Measurements from ENCODE around the gene PDE6C. TPM values are rescaled to one million over a fixed set of nuclear protein-coding genes. Genes with fewer than 3 reads are reported as not detected.

The PDE6C gene
- polyA plus RNA-seq, 1 donor, result 2.2 TPM

DNA sequence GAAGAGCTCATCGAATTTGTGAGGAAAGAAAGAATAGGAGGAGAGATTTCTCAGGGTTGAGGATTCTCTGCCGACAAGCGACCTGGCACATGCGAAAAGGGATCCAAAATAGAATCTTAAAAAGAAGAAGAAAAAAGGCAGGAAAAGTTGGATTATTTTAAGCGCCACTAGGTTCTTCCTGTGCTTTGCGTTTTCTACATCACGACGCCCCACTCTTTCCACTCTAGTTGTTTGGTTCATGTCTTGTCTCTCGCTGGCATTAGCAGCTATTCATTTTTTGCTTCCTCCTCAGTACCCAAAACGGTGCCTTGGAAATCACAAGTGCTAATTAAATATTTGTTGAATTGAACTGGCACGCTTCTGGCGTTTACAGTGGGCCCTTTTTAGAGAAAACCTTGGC lies 90.7 kb downstream of the PDE6C start:
- no peak for DNase-seq

DNA sequence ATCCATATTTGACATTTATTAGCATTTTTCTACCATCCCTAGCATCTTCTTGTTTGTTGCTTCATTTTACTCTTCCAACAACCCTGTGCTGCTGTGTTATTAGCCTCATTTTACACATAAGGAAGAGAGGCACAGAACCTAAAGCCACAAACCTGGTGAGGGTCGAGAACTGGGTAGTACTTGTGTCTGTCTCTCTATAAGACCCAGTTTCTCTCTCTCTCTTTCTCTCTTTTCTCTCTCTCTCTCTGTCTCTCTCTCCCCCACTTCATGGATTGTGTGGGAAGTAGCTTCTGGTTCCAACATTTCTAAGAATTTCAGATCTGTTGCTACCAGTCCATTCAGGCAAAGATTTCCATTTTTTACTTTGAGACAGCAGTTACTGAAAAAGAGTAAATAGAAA lies 91.5 kb downstream of the PDE6C start:
- DNase-seq, result no peak

DNA sequence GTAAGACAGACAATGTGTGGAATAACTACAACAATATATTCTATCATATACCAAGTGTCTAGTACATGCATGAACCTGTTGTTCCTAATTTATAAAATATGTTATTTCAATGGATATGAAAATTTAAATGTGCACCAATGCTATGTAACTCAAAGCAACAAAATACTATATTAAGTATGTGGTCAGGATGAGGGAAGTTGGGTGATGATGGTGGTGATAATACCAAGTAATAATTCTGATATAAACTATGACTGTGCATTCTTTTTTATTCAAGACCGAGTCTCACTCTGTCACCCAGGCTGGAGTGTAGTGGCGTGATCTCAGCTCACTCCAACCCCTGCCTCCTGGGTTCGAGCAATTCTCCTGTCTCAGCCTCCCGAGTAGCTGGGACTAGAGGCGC lies 92.1 kb downstream of the PDE6C start:
- no peak for DNase-seq

DNA sequence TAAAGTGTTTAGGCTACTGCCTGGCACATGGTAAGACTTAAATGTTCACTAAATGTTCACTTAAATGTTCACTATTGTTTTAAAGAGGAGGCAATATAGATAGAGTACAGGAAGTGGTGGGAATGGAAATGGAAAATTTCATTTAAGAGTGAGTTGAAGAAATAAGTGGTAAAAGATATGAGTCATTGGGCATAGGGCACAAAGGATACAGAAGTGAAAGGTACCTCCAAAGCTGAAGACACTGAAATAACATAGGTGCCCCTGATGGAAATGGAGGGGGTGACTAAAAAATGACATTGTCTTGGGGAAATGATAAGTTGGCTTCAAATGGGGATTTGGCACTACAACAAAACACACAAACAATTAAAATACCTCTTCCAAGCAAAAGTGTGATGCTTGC lies 95.3 kb downstream of the PDE6C start:
- DNase-seq, result no peak

DNA sequence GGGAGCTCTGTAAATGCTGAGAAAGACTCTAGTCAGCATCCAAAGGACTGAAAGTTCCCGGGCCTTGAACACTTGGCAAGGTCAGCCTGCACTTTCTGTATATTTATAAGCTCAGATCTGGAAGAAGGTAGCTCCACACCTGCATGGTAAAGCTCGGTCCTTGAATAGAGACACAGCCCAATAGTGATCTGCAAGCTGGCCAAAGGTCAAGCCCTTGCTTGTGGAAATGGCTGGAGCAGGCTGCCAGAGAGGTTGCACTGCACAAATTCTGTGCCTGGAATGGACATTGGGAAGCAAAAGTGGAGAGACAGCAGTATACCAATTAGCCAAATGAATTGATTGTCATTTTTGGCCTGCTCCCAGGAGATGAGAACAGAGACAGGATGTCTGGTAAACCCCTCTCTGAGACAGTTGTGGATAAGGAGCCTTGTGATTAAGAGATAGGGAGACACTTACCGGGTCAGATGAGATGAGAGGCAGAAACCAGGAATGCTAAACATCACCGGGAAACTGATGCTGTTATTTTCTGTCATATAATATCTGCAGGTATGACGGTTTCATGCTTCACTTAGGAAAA lies 98.1 kb downstream of the PDE6C start:
- DNase-seq, result no peak

DNA sequence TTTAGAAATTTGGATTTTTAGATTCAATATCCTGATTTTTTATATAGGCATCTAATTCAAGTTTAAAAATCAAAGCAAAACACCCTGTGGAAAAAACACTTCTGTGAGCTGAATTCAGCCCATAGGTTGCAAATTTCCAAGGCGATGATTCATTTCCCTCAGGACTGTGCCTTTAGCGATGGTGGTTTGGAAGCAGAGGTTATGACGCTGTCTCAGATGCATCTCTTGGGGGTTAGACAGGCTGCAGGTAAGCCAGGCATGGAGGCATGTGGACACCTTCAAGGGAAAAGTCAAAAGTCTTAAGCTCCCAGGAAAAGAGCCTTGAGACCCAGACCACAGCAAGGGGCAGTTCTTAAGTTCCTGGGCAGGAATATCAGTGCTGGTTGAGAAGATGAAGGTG lies 99.6 kb downstream of the PDE6C start:
- DNase-seq, result no peak

DNA sequence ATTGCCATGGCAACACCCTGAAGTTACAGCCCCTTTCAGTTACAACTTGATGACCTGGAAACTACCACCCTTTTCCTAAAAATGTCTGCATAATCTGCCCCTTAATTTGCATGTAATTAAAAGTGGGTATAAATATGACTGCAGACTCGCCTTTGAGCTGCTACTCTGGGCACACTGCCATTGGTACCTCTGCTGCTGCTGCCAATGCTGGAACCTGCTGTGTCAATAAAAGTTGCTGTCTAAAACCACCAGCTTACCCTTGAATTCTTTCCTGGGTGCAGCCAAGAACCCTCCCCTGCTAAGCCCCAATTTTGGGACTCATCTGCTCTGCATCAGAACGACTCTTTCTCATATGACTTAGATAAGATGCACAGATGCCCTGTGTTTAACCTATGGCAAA lies 100.3 kb downstream of the PDE6C start:
- DNase-seq, result no peak

DNA sequence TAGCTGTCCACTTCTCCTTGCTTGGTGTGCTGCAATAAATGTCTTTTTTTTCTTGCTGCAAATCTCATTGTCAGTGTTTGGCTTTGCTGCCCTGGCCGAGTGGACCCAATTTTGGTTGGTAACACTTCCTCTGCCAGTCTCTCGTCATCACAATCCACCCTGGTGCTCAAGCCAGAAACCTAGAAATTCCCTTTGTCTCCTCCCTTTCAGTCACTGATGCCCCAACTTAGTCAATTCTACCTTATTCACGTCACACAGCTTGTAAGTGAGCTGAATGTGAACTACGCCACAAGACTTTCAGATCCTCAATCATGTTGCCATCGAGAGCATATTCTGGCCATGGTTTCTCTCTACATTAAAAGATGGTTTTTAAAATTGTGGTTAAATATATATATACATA lies 103.0 kb downstream of the PDE6C start:
- DNase-seq, result no peak

Other genes starting within 250 kb of the PDE6C start
- 29.2 TPM for gene MYOF, start 130.2 kb upstream of the PDE6C start, polyA plus RNA-seq (ENCODE audit: insufficient read length)
- gene CEP55, start 115.9 kb upstream of the PDE6C start, polyA plus RNA-seq (ENCODE audit: insufficient read length), result 21.6 TPM
- not detected for gene FFAR4, start 45.9 kb upstream of the PDE6C start, polyA plus RNA-seq (ENCODE audit: insufficient read length)
- gene RBP4, start 11.3 kb upstream of the PDE6C start, polyA plus RNA-seq (ENCODE audit: insufficient read length), result 1.00 TPM
- 58.4 TPM for gene FRA10AC1, start 90.1 kb downstream of the PDE6C start, polyA plus RNA-seq (ENCODE audit: insufficient read length)
- gene LGI1, start 145.4 kb downstream of the PDE6C start, polyA plus RNA-seq (ENCODE audit: insufficient read length), result 7.0 TPM

Measured in left kidney (tissue), 2 donors.